Measurements from ENCODE around the gene FAM3D.
"Not testable (repeated sequence)": the region's sequence is repeated elsewhere in the genome, so short reads cannot be mapped to it uniquely, and the experiment has no call there.

FAM3D gene

DNA sequence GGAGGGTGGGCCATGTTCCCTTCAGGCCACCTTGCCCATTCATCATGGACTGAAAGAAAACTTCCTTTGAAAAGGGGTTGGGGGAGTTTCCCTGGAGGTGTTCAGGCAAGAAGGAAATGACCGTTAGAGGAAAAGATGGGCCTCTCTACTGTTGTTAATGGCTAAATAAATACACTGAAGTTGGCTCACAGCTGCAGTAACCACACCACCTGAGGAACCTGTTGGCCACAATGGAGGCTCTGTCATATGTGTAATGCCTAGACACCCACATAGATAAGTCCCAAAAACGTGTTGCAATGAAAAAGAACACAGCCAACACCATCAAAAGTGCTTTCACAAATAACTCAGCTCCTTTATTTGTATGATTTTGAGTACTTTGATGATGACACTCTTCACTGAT lies 38.2 kb upstream of the FAM3D start:
- TF ChIP-seq, protein P1, sequence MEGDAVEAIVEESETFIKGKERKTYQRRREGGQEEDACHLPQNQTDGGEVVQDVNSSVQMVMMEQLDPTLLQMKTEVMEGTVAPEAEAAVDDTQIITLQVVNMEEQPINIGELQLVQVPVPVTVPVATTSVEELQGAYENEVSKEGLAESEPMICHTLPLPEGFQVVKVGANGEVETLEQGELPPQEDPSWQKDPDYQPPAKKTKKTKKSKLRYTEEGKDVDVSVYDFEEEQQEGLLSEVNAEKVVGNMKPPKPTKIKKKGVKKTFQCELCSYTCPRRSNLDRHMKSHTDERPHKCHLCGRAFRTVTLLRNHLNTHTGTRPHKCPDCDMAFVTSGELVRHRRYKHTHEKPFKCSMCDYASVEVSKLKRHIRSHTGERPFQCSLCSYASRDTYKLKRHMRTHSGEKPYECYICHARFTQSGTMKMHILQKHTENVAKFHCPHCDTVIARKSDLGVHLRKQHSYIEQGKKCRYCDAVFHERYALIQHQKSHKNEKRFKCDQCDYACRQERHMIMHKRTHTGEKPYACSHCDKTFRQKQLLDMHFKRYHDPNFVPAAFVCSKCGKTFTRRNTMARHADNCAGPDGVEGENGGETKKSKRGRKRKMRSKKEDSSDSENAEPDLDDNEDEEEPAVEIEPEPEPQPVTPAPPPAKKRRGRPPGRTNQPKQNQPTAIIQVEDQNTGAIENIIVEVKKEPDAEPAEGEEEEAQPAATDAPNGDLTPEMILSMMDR (conservative IDR thresholded peaks at IDR 0.05; ENCODE audit: low read depth, low read length), result no peak
- no peak for DNase-seq (ENCODE audit: low read depth)
- H3K4me3 ChIP-seq (ENCODE audit: low read length), result no peak overlapping the region

DNA sequence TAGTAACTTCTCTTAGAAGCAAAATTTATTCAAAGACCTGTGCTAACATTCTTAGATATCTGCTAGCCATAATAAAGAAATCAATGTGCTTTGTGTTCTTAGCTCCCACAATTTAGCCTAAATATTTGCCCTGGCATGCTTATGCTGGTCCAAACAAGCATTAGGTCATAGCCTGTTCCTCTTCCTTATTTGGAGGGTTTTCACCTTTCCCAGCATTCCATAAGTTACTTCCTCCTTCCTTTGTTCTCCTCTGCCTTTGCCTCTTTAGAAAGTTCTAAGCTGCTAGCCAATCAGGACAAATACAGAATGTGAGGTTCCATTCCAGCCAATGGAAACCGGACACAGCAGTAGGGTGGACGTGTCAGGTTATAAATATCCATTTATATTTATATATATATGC lies 37.7 kb upstream of the FAM3D start:
- not testable (repeated sequence) for DNase-seq (ENCODE audit: low read depth); H3K4me3 ChIP-seq (ENCODE audit: low read length)

DNA sequence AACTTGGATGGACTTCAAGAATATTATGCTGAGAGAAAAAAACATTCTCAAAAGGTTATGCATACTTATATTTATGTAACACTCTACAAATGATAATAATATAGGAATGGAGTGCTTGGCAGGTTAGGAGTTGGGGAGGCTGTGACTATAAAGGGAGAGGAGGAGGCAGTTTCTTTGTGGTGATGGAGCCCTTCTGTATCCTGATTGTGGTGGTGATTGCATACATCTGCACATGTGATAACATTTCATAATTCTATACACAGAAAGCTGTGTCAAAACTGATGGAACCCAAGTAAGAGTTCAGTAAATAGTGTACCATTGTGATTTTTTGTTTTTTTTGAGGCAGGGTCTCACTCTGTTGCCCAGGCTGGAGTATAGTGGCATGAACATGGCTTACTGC lies 31.7 kb upstream of the FAM3D start:
- no peak for DNase-seq (ENCODE audit: low read depth)
- H3K4me3 ChIP-seq (ENCODE audit: low read length), result no peak overlapping the region
- TF ChIP-seq, protein P1 (conservative IDR thresholded peaks at IDR 0.05; ENCODE audit: low read depth, low read length), result no peak

DNA sequence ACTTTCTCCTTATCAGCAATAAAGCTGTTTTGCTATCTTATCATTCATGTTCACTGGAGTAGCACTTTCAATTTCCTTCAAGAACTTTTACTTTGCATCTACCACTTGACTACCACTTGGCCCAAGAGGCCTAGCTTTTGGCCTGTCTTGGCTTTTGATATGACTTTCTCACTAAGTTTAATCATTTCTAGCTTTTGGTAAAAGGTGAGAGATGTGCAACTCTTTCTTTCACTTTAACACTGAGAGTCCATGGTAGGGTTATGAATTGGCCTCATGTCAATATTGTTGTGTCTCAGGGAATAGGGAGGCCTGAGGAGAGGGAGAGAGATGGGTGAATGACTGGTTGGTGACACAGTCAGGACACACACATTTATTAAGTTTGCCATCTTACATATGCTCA lies 31.0 kb upstream of the FAM3D start:
- DNase-seq (ENCODE audit: low read depth), result no peak
- H3K4me3 ChIP-seq (ENCODE audit: low read length), result no peak overlapping the region
- TF ChIP-seq, protein P1 (conservative IDR thresholded peaks at IDR 0.05; ENCODE audit: low read depth, low read length), result no peak

DNA sequence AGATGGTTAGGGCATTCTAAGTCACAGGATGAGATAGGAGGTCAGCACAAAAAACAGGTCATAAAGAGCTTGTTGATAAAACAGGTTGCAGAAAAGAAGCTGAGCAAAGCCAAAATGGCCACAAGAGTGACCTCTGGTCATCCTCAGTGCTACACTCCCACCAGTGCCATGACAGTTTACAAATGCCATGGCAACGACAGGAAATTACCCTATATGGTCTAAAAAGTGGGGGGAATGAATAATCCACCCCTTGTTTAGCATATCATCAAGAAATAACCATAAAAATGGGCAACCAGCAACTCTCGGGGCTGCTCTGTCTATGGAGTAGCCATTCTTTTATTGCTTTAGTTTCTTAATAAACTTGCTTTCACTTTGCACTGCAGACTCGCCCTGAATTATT lies 30.2 kb upstream of the FAM3D start:
- DNase-seq (ENCODE audit: low read depth); H3K4me3 ChIP-seq (ENCODE audit: low read length): not testable (repeated sequence)

DNA sequence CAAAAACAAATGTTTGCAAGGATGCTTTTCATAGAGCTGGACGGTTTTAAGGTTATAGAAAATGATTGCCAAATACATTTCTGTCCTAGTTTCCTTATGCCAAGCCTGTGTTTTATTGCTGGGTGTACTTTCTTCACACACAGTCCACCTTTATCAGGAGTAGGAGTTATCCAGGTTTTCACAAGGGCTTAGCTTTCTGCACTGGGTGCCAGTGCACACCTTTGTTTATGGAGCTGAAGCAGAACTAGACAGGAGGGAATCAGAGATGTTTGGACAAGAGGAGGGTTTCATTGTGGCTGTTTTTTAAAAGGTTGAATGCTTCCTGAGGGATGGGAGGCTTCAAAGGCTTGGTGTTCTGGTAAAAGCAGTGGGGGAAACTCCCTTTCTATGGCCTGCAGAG lies 29.5 kb upstream of the FAM3D start:
- no peak for DNase-seq (ENCODE audit: low read depth)
- TF ChIP-seq, protein P1 (conservative IDR thresholded peaks at IDR 0.05; ENCODE audit: low read depth, low read length), result no peak
- H3K4me3 ChIP-seq (ENCODE audit: low read length), result no peak overlapping the region

DNA sequence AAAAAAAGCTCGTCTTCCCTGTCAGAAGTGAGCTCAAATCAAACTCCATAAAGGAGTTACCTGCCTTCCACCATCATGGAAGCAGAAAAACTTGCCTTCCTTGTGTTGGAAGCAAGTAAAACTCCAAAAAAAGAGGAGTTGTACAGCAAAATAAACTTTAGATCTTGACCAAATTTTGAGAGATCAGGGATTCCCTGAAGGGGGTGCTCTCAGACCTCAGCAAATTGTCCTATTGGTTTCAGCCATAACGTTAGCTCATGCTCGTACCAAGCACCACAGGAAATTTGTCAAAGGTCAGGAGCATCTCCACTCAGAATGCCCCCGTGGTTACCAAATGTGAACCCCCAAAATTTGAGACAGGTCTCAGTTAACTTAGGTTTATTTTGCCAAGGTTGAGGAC lies 28.7 kb upstream of the FAM3D start:
- not testable (repeated sequence) for H3K4me3 ChIP-seq (ENCODE audit: low read length)

DNA sequence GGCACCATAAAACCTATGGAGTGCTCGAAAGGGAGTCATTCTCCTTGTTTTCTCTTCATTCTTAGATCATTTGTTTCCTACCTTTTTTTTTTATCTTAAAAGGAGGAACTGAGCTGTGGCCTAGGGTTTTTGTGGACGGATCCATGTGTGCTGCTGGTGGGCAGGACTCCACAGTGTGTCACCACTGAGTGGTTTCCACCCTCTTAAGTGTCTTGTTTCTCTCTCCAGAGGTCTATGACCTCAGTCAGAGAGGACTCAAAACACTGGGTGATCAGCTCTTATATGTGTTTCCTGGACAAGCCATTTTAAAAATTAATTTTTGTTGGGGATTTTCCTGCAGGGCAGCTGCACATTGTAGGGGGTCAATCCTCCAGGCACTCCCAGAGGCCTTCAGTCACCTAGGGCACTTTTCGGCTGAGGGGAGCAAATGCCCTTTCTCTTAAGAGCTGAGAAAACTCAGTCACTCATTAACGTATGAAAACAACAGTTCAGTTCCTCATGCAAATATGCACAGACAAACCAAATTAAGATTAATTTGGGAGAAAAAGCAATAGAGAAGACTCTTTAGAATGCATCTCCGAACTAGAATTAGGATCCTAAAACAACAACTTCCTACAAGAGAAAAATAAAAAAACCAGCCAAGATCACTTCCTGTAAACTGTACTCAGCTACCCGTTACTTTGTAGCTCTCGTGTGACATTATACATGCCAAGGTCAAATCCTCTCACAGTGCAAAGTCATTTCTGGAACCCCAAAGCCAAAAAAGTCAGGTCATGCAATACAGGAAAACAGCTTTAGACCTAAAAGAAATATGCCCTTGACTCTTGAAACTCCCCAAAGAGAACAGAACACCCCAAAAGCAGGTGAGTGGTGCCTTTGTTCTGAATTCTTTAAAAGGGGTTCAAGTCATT lies 27.6 kb upstream of the FAM3D start:
- TF ChIP-seq, protein P1 (conservative IDR thresholded peaks at IDR 0.05; ENCODE audit: low read depth, low read length), result no peak
- DNase-seq (ENCODE audit: low read depth), result no peak

More for the DNA sequence above, 28.7 kb upstream of the FAM3D start:
- DNase-seq (ENCODE audit: low read depth), result not testable (repeated sequence)

More for the DNA sequence above, 27.6 kb upstream of the FAM3D start:
- H3K4me3 ChIP-seq (ENCODE audit: low read length), result no peak overlapping the region
